Kidney (tissue), 14 donors: ENCODE measurements around the gene PLCL2. TPM values are rescaled to one million over a fixed set of nuclear protein-coding genes. Genes with fewer than 3 reads are reported as not detected.

ENCODE experiments used
- DNase-seq, 5 donors: peaks; one replicate each; pipeline ENCODE4 v3.0.0-alpha.2; 2013 to 2020
- FAIRE-seq: peaks from 2 replicates; lab custom pipeline; 2012; peaks lifted over from hg19 to GRCh38; lab: Jason Lieb, UNC
- H3K27ac ChIP-seq, 2 donors: one replicate each; pipeline ENCODE4 v1.7.0; 2013; ENCODE audit warnings: low read depth in 2 of 2, low read length in 2 of 2, inconsistent platforms in 1 of 2
- H3K27me3 ChIP-seq: one replicate; pipeline ENCODE4 v1.7.1; 2013; ENCODE audit warnings: low read length, inconsistent platforms; ENCODE audit not compliant: control insufficient read depth, insufficient read depth
- H3K36me3 ChIP-seq, 3 donors: one replicate each; pipeline versions ENCODE4 v1.7.0 to v1.7.1; 2013; ENCODE audit warnings: low read length in 3 of 3, control low read depth in 1 of 3, inconsistent platforms in 1 of 3; ENCODE audit not compliant: insufficient read depth in 3 of 3, control insufficient read depth in 2 of 3
- H3K4me1 ChIP-seq, 3 donors: one replicate each; pipeline versions ENCODE4 v1.7.0 to v1.7.1; 2013; ENCODE audit warnings: low read length in 3 of 3, inconsistent platforms in 1 of 3, low read depth in 1 of 3; ENCODE audit not compliant: control insufficient read depth in 2 of 3, insufficient read depth in 2 of 3
- H3K4me3 ChIP-seq, 3 donors: one replicate each; pipeline versions ENCODE4 v1.7.0 to v1.8.1; 2013; ENCODE audit warnings: low read length in 3 of 3, control low read depth in 1 of 3, inconsistent platforms in 1 of 3
- H3K9ac ChIP-seq, 3 donors: one replicate each; pipeline versions ENCODE4 v1.7.0 to v1.7.1; 2013; ENCODE audit warnings: low read length in 3 of 3, control low read depth in 1 of 3, inconsistent platforms in 1 of 3
- H3K9me3 ChIP-seq, 3 donors: one replicate each; pipeline versions ENCODE4 v1.7.0 to v1.7.1; 2013; ENCODE audit warnings: low read length in 3 of 3, control low read depth in 1 of 3, inconsistent platforms in 1 of 3; ENCODE audit not compliant: control insufficient read depth in 2 of 3, insufficient read depth in 1 of 3
- CTCF ChIP-seq: IDR thresholded peaks from 3 replicates; pipeline ENCODE4 v1.5.1; 2012; ENCODE audit warnings: mild to moderate bottlenecking, moderate library complexity, borderline replicate concordance; ENCODE audit not compliant: insufficient read depth; ENCODE audit errors: extremely low read depth
- intact Hi-C: fragments of 100-400 bp; cut with DNase I; formaldehyde crosslinking; loops from one replicate; pipeline ENCODE4 v1.11.1; 2022
- polyA plus RNA-seq: library from polyadenylated mRNA; stranded (reverse); fragments of 350-450 nt; fragmentation: Illumina TruSeq; extraction: RNeasy Lipid Tissue Mini Kit (QIAGEN cat#74804); gene quantifications from one replicate; pipeline ENCODE4 v1.2.3, GENCODE V29; 2014; ENCODE audit warnings: low read depth, low replicate concordance; ENCODE audit not compliant: insufficient read depth
- total RNA-seq: library from RNA; stranded (reverse); fragmentation: NEBNext Ultra II Directional; extraction: Animal tissue kit (Norgen Biotek cat#: 25700); gene quantifications from one replicate; pipeline ENCODE4 v1.2.1, GENCODE V29; 2021
- donor health status: control.
- donor health status: control.
- donor health status: control.
- donor health status: control.
- donor health status: control.
- donor health status: DM: yes; HTN: yes; CAD: no.
- donor health status: Normal renal cell carcinoma (clear cell type).

The PLCL2 gene
- total and polyA plus RNA-seq, 2 donors from 2014 or later = 10.5 to 19.1 TPM

GRCh38 chr3:17063596-17063995, 178.8 kb downstream of the PLCL2 start:
- intact Hi-C loops = no loop called here
- Histone ChIP-seq H3K27me3 (no peaks in the 10 kb centered on the region), H3K9ac (no peak overlapping the region), H3K27ac (no peak overlapping the region), H3K9me3 (no peaks in the 10 kb centered on the region), H3K4me1 (no peaks in the 10 kb centered on the region), H3K4me3 (no peak overlapping the region), H3K36me3 (peaks cover 0 to 2% (median 0%) of the 10 kb centered on the region in 3 donors)
- FAIRE-seq = no peak
- DNase-seq = peak in 4 of 5 donors; percentile 44 to 77 (median 60)
- no peak for TF ChIP-seq CTCF

GRCh38 chr3:17065315-17065714, 180.6 kb downstream of the PLCL2 start:
- Histone ChIP-seq H3K4me1 (no peaks in the 10 kb centered on the region), H3K27ac (no peak overlapping the region), H3K36me3 (peaks cover 0 to 7% (median 5%) of the 10 kb centered on the region in 3 donors), H3K27me3 (no peaks in the 10 kb centered on the region), H3K4me3 (no peak overlapping the region), H3K9ac (no peak overlapping the region), H3K9me3 (no peaks in the 10 kb centered on the region)
- intact Hi-C loops = no loop called here
- TF ChIP-seq CTCF = no peak
- FAIRE-seq (no peak), DNase-seq (no peak)

- H3K27me3 ChIP-seq = no peaks in the 10 kb centered on the region
- H3K4me1 ChIP-seq = no peaks in the 10 kb centered on the region
- no peak overlapping the region for H3K9ac ChIP-seq
- intact Hi-C loops = no loop called here
- no peak for TF ChIP-seq CTCF
- no peak overlapping the region for H3K4me3 ChIP-seq
- FAIRE-seq = no peak
- H3K36me3 ChIP-seq = peaks cover 0 to 7% (median 5%) of the 10 kb centered on the region in 3 donors
- H3K27ac ChIP-seq = no peak overlapping the region
- DNase-seq = no peak
- no peaks in the 10 kb centered on the region for H3K9me3 ChIP-seq
Measured at GRCh38 chr3:17065881-17066280, 181.1 kb downstream of the PLCL2 start.

GRCh38 chr3:17069754-17070153, 185.0 kb downstream of the PLCL2 start:
- DNase-seq (no peak), FAIRE-seq (no peak)
- no peak overlapping the region for H3K4me3 ChIP-seq
- no peaks in the 10 kb centered on the region for H3K27me3 ChIP-seq
- TF ChIP-seq CTCF = no peak
- peaks cover 0 to 7% (median 5%) of the 10 kb centered on the region in 3 donors for H3K36me3 ChIP-seq
- no peaks in the 10 kb centered on the region for H3K9me3 ChIP-seq
- H3K4me1 ChIP-seq = no peaks in the 10 kb centered on the region
- intact Hi-C loops = no loop called here
- H3K27ac ChIP-seq = no peak overlapping the region
- H3K9ac ChIP-seq = no peak overlapping the region
